Purkinje cell (primary cell): ENCODE results near the gene LGALS8. TPM values are rescaled to one million over a fixed set of nuclear protein-coding genes. Genes with fewer than 3 reads are reported as not detected.

Source experiments
- polyA plus RNA-seq: library from polyadenylated mRNA; unstranded; fragments of >200 nt; fragmentation: Nextera tagmentation; gene quantifications from 2 replicates; pipeline ENCODE4 v1.2.1, GENCODE V29; 2014

LGALS8 gene
- 75.1 and 90.5 TPM in 2 replicates for polyA plus RNA-seq

GRCh38 chr1:236523704-236524141 is at the start of gene LGALS8:
LGALS8 (plus strand) TSS chr1:236523982; CDS start chr1:236526071, 2,089 bp downstream.

Other genes with a start within 250 kb of the LGALS8 start
- gene ERO1B, start 242.0 kb upstream of the LGALS8 start, polyA plus RNA-seq = 13.4 and 13.6 TPM in 2 replicates
- not detected in 2 replicates for gene EDARADD, start 129.7 kb upstream of the LGALS8 start, polyA plus RNA-seq
- gene HEATR1, start 80.5 kb downstream of the LGALS8 start, polyA plus RNA-seq = 4.4 and 20.7 TPM in 2 replicates
- gene ACTN2, start 162.5 kb downstream of the LGALS8 start, polyA plus RNA-seq = 1.0 and 5.0 TPM in 2 replicates